Stomach (tissue), 9 donors: Measurements from ENCODE around the gene MSH5. TPM values are rescaled to one million over a fixed set of nuclear protein-coding genes. Genes with fewer than 3 reads are reported as not detected.

Experiments
- DNase-seq, 2 donors: peaks; one replicate each; pipeline versions ENCODE4 v3.0.0 to v3.0.0-alpha.2; 2013 to 2019
- H3K27ac ChIP-seq, 5 donors: fragments of 200-600 bp in 4 of 5; sonication (generic) in 4 of 5; one replicate each; pipeline ENCODE4 v1.5.1; 2013 to 2019; ENCODE audit warnings: mild to moderate bottlenecking in 1 of 5, moderate library complexity in 1 of 5
- H3K27me3 ChIP-seq, 3 donors: fragments of 200-600 bp; sonication (generic); one replicate each; pipeline ENCODE4 v1.5.1; 2017 to 2019; ENCODE audit warnings: mixed run types in 1 of 3
- H3K36me3 ChIP-seq, 4 donors: fragments of 200-600 bp; sonication (generic); 1 replicate in 3 of 4; 2 replicates in 1 of 4; pipeline ENCODE4 v1.5.1; 2016 to 2019
- H3K4me1 ChIP-seq, 4 donors: fragments of 200-600 bp; sonication (generic); one replicate each; pipeline ENCODE4 v1.5.1; 2016 to 2019
- H3K4me3 ChIP-seq, 4 donors: fragments of 200-600 bp; sonication (generic) in 3 of 4; one replicate each; pipeline ENCODE4 v1.5.1; 2016 to 2019; ENCODE audit warnings: mild to moderate bottlenecking in 1 of 4
- H3K9me3 ChIP-seq, 4 donors: fragments of 200-600 bp; sonication (generic); one replicate each; pipeline ENCODE4 v1.5.1; 2016 to 2019
- EP300 ChIP-seq: sonication (generic); formaldehyde crosslinking; IDR thresholded peaks from one replicate; pipeline ENCODE4 v1.6.1; 2017; ENCODE audit warnings: antibody characterized with exemption
- POLR2A ChIP-seq, 4 donors: fragments of 450-650 bp; IDR thresholded peaks; one replicate each; pipeline ENCODE4 v1.6.1; 2016; ENCODE audit warnings: antibody characterized with exemption in 4 of 4, control low read depth in 2 of 4, mild to moderate bottlenecking in 1 of 4, moderate library complexity in 1 of 4
- POLR2AphosphoS5 ChIP-seq, 3 donors: sonication (generic); formaldehyde crosslinking; IDR thresholded peaks; one replicate each; pipeline ENCODE4 v1.6.1; 2016; ENCODE audit warnings: antibody characterized with exemption in 3 of 3
- WGBS, 5 donors: extraction: QIAGEN DNeasy Blood & Tissue Kit in 3 of 5; methylation state at CpG; one replicate each; pipeline versions ENCODE4 v1.1.5 to v1.1.7; 2013 to 2018; 5-methylcytosine and 5-hydroxymethylcytosine counted together
- intact Hi-C: fragments of 100-400 bp; cut with DNase I; formaldehyde crosslinking; loops from one replicate; pipeline ENCODE4 v1.15.1; 2023; ENCODE audit warnings: low total_unique reads
- polyA plus RNA-seq, 3 donors: library from polyadenylated mRNA; stranded (reverse); fragments of 200-250 nt; gene quantifications; one replicate each; pipeline ENCODE4 v1.2.3, GENCODE V29; 2013
- total RNA-seq, 5 donors: library from RNA; depleted of rRNA; stranded (reverse); fragments of >200 nt; gene quantifications; one replicate each; pipeline versions ENCODE4 v1.1.0 to v1.2.3, GENCODE V29; 2014 to 2016
- TF ChIP-seq, protein P1 (sequence below), 7 experiments: fragments of 450-650 bp in 4 of 7; fragments of 200-600 bp in 3 of 7; sonication (generic) in 3 of 7; IDR thresholded peaks; one replicate each; pipeline ENCODE4 v1.5.1; 2016 to 2019; ENCODE audit warnings: antibody characterized with exemption in 7 of 7, control low read depth in 2 of 7, mild to moderate bottlenecking in 1 of 7
- donor health status: healthy with polysubstance abuse.
- donor health status: Bipolar disorder and iron deficiency.
- donor health status: healthy.

MSH5 gene
- total and polyA plus RNA-seq, 8 donors = 2.9 to 66.4 (median 10.9) TPM

DNA sequence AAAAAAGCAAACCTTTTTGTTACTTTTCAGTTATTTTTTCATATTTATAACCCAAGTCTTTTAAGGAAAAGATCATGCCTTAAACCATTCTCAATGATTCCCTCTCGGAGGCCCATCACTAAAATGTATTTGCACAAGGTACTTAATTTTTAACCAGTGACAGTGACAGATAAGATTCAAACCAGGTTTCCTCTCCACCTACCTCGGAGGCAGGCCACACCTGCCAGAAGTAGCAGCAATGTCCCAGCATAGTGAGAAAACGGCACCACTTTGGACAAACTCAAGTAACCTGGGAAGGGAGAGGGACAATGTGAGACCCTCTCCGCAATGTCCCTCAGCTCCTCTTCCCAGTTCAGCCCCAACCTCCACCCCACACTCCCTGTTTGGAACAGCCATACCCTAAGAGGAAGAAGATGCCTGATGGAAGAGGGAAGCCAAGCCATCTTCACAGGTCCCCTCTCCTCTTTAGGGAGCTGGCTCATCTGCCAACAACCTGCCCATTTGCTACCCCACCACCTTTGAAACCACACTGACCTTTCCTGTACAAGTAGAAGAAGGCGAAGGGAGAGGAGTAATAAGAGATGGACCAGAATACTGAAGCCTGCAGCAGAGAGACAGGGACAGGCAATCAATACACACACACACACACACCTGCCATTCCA, 38.9 kb upstream of the MSH5 start:
- no peaks in the 10 kb centered on the region for H3K27me3 ChIP-seq
- H3K27ac ChIP-seq = peak overlapping the region in 1 of 5 donors; percentile 51
- WGBS, 5 donors = 61 to 82% (median 70%) methylated on average over 5 of the region's 5 CpGs
- intact Hi-C loops = no loop called here
- H3K4me3 ChIP-seq = peak overlapping the region in 2 of 4 donors; percentile 63 to 83
- peaks cover 11 to 44% (median 26%) of the 10 kb centered on the region in 4 donors for H3K4me1 ChIP-seq
- H3K9me3 ChIP-seq = no peaks in the 10 kb centered on the region
- DNase-seq = no peak
- H3K36me3 ChIP-seq = peaks cover 15 to 52% (median 46%) of the 10 kb centered on the region in 4 donors
- TF ChIP-seq, protein P1, sequence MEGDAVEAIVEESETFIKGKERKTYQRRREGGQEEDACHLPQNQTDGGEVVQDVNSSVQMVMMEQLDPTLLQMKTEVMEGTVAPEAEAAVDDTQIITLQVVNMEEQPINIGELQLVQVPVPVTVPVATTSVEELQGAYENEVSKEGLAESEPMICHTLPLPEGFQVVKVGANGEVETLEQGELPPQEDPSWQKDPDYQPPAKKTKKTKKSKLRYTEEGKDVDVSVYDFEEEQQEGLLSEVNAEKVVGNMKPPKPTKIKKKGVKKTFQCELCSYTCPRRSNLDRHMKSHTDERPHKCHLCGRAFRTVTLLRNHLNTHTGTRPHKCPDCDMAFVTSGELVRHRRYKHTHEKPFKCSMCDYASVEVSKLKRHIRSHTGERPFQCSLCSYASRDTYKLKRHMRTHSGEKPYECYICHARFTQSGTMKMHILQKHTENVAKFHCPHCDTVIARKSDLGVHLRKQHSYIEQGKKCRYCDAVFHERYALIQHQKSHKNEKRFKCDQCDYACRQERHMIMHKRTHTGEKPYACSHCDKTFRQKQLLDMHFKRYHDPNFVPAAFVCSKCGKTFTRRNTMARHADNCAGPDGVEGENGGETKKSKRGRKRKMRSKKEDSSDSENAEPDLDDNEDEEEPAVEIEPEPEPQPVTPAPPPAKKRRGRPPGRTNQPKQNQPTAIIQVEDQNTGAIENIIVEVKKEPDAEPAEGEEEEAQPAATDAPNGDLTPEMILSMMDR (IDR thresholded peaks at IDR 0.05) = no peak
- TF ChIP-seq POLR2AphosphoS5 (IDR thresholded peaks at IDR 0.05) (no peak), EP300 (no peak), POLR2A (IDR thresholded peaks at IDR 0.05) (no peak)

DNA sequence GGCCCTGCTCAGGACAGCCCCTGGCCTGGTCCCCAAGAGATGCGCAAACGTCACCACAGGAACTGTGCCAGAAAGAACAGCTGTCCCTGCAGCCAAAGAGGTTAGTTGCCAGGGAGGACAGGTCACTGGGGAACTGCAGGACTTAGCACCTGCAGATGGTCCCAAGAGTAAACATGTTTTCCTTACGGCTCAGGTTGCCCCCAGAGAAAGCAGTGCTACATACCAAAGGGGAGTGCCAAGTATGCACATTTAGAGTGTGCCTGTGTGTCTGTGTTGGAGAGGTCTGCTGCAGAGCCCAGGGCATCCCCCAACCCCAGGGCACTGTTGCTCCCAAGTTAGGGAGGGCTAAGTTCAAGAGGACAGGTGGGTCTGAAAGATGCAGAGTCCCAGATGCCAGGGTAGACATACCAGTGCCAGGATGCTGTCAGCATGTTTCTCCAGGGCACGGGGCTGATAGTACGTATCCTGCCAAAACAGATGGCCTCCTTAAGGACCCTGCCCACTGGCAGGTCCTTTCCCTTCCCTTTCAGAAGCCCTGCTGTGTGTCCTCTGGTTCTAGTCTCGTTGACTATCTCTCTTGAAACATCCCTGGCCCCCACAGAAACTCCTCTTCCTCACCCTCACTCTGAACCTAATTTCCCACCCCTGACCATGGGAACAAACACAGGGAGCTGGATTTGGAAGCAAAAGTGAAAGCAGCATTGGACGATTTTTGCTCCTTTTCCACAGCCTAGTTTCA, 38.0 kb upstream of the MSH5 start:
- no peaks in the 10 kb centered on the region for H3K9me3 ChIP-seq
- H3K27me3 ChIP-seq = no peaks in the 10 kb centered on the region
- 16 to 27% (median 24%) methylated on average over 7 of the region's 7 CpGs for WGBS, 5 donors
- H3K4me1 ChIP-seq = peaks cover 11 to 44% (median 26%) of the 10 kb centered on the region in 4 donors
- TF ChIP-seq EP300 = no peak
- TF ChIP-seq, protein P1 (IDR thresholded peaks at IDR 0.05) = no peak
- DNase-seq = peak in 1 of 2 donors; percentile 45
- H3K4me3 ChIP-seq = peak overlapping the region; percentile 63 to 83 (median 70)
- peak overlapping the region; percentile 22 to 99 (median 97) for H3K27ac ChIP-seq
- intact Hi-C loops = no loop called here
- peaks cover 7 to 42% (median 37%) of the 10 kb centered on the region in 4 donors for H3K36me3 ChIP-seq

DNA sequence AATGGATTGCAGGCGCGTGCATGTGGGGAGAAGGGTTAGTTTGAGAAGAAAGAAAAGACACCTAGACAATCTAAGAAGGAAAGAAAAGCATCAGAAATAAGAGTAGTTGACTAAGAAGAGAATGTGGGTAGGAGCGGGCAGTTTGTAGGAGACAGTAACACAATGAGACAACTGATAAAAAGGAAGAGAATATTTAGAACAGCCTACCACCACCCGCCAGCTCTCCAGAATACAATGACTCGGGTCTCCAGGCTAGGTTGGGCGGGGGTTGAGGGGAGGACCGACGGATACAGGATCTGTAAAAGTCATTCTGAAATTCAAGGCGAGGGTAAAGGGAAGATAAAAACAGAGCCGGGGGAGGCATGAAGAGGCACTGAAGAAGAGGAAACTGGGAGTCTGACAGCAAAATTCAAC, 37.4 kb upstream of the MSH5 start:
- TF ChIP-seq, protein P1 (IDR thresholded peaks at IDR 0.05) = no peak
- TF ChIP-seq POLR2AphosphoS5 (IDR thresholded peaks at IDR 0.05) = no peak
- TF ChIP-seq POLR2A (IDR thresholded peaks at IDR 0.05) = no peak
- TF ChIP-seq EP300 = no peak
- Histone ChIP-seq H3K9me3 (no peaks in the 10 kb centered on the region), H3K4me1 (peaks cover 11 to 44% (median 26%) of the 10 kb centered on the region in 4 donors), H3K27ac (peak overlapping the region; percentile 94 to 99 (median 97)), H3K4me3 (peak overlapping the region; percentile 63 to 83 (median 70)), H3K27me3 (no peaks in the 10 kb centered on the region), H3K36me3 (peaks cover 5 to 37% (median 31%) of the 10 kb centered on the region in 4 donors)
- intact Hi-C loops = no loop called here
- no peak for DNase-seq
- WGBS, 5 donors = 0 to 1% (median 1%) methylated on average over 10 of the region's 10 CpGs

DNA sequence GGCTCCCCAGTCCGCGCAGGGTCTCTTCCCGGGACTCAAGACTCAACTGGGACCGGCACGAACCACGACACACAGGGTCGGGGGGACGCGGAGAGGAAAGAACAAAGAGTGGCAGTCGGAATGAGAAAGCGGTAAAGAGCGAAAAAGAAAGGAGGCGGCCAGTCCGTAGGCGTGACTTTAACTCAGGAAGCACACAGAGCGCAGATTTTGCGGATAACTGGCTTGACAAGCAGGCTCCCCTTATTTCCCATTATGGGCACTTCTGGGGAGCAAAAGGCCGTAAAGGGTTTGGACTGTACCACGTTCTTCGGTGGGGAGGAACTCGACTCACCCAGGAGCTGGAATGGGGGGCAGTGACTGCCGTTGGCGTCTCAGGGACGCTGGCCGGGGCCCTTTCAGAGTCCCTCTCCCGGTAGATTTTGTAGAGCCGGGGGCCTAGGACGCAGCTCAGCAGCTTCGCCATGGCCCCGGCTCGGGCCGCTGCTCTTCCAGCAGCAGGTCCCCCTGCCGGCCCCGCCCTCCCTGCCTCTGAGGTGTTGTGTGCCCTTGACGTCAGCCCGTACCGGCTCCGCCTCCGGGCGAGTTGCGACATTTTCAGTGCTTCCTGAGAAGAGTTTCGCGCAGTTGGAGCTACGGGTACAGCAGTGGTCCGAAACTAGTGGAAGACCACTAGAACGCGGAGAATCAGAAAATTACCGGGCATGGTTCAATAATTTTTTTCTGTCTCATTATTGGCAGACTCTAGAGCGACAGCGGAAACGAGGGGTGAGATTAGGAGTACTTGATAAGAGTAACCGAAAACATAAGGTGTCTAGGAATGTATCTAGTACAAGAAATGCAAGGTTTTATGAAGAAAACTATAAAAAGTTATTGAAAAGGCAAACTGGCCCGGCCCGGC, 36.7 kb upstream of the MSH5 start, which contains the start of gene ABHD16A:
Gene ABHD16A (minus strand): TSS at position 506 of the 898 bp plus-strand sequence. CDS start 43 bp downstream, at position 463.
- Histone ChIP-seq H3K27ac (peak within 1 kb of the TSS; percentile 94 to 99 (median 97)), H3K4me3 (peak within 1 kb of the TSS; percentile 63 to 83 (median 70)), H3K36me3 (peaks cover 5 to 30% (median 27%) of the 10 kb centered on the region in 4 donors), H3K4me1 (peaks cover 11 to 44% (median 26%) of the 10 kb centered on the region in 4 donors), H3K27me3 (no peaks in the 10 kb centered on the region), H3K9me3 (no peaks in the 10 kb centered on the region)
- 0 to 1% (median 1%) methylated on average over 41 to 54 of the region's 54 CpGs for WGBS, 5 donors
- intact Hi-C loops = no loop called here
- peak; percentile 99 to 100 for DNase-seq
- TF ChIP-seq POLR2A (IDR thresholded peaks at IDR 0.05) (peak in 2 of 4 donors; percentile 92 to 94), POLR2AphosphoS5 (IDR thresholded peaks at IDR 0.05) (peak; percentile 96 to 98 (median 98)), EP300 (no peak)
- TF ChIP-seq, protein P1 (IDR thresholded peaks at IDR 0.05) = peak in 2 of 7 experiments; percentile 11 to 24
